RPMI8226 (cell line): ENCODE data around the gene NAT9.

Experiments used
- DNase-seq: peaks from one replicate; pipeline ENCODE4 v3.0.0-alpha.2; 2015

The NAT9 gene

DNA sequence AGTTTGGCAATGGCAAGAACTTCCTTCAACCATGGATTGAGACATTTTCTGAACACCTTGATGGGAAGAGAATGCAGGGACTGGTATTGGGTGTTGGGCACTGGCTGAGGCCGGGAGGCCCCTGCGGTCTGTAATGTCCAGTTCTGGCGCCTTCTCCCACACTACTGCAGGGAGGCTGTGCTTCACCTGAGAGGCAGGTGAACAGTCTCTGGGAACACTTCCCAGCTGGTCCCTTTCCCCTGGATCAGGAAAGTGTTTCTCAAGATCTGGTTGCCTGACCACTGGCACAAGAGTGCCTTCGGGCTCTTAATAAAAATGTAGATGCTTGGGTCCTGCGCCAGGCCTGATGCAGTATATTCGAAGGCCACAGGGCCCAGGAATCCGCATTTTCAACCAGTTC lies 28.5 kb upstream of the NAT9 start:
- DNase-seq, result no peak

DNA sequence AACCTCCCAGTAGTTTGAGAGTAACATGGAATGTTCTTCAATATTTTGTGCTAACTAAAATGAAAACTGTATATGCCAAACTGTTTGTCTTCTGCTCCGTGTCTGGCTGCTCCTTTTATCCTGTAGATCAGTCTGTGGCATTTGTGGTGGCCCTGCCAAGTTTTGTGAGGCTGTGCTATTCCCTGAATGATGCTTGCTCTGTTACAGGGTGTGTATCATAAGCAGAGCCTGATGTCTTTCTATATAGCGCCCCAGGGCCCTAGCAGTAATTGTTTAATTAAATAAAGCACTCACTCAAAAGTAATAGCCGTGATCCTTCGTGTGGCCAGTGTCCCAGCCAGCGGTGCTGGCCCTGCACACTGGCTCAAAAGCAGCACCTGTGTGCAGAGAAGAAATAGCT lies 27.8 kb upstream of the NAT9 start:
- no peak for DNase-seq

DNA sequence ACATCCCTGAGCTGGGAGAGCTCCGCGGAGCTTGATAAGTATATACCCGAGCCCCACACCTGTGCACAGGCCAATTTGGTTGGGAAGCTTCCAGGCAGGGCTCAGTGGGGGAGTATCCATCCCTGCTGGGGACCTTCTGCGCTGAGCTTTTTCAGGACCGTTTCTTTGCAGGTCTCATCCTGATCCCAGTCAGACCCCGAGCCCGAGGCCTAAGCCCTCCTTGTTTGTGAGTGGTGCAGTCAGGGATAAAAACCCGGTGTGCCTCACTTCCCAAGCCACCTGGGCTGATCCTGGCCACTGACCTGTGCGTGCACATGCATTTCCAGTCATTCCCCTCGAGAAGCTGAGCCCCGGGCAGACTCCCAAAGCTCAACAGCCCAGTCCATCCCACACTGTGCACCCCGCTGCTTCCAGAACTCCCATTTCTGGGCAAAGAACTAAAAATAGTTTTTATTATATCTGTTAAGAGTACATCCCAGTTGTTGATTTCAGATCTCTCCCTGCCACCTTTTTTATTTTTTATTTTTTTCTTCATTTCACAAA lies 27.3 kb upstream of the NAT9 start:
- no peak for DNase-seq

DNA sequence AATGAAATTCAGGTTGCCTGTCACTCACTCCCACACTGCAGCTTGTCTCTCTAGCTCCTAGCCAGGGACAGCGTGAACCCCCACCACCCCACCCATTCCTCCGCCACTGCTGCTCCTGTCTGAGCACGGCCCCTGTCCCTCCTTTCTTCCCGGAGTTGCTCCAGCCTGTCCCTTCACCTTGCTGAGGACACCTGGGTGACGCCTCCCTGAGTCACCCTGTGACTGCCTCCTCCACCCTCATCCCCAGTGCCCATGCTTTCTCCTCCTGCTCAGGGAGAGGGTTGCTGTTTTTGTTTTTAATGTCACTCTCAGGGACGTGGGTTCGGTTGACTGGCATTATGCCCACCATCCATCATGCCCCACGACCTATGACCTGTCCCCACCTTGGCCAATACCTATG lies 25.8 kb upstream of the NAT9 start:
- DNase-seq, result no peak

DNA sequence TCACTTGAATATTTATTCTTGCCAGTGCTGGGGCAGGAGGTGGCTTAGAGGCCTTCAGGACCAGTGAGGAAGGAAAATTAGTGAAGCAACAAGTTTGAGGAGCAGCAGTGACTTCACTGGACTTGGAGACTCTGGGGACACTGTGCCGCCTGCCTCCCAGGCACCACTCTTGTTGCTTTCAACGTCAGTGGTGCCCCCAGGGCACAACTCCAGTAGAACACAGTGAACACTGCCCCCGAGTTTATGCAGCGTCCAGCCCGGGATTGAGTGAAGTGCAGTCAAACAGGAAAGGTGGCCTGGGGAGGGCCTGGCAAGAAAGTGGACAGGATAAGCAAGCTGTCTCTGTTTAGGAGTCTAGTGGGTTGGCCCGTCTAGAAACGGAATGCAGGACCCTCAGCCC lies 24.4 kb upstream of the NAT9 start:
- DNase-seq, result no peak

DNA sequence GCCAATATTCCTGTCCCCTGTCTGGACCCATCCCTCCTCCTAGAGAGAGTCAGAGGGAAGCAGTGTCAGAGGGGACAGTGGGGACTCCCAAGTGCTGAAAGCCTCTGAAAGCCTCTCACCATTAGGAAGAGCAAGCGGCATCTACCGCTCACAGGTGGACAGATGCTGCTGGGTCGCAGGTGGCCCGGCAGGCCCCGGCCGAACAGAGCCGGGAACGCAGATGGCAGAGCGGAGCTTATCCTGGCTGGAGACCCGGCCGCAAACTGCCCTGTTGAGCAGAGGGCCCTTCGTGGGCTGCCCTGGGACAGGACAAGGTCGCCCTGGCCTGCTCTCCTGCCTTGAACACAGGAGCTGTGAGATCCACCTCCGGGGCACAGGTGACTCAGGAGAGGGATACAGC lies 23.0 kb upstream of the NAT9 start:
- no peak for DNase-seq

DNA sequence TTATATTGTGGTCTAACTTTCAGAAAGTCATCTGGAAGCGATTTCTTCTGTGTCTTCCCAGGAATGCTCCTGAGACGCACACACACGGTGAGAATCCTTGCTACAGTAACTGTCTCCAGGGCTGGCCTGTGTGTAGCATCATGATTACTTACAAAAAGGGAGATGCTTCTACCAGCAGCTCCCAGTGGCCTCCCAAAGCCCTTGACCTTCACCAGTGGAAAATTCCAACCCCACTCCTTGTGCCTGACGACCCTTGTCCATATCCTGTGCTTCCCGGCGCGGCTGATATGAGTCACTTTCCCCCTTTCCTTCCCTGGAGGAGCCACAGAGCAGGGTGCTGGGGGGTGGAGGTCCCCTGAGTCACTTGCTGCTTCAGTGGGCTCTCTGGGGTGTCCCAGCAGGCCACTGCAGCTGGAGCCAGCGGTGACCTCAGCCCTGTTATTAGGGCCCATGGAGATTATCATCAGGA lies 22.1 kb upstream of the NAT9 start:
- no peak for DNase-seq

DNA sequence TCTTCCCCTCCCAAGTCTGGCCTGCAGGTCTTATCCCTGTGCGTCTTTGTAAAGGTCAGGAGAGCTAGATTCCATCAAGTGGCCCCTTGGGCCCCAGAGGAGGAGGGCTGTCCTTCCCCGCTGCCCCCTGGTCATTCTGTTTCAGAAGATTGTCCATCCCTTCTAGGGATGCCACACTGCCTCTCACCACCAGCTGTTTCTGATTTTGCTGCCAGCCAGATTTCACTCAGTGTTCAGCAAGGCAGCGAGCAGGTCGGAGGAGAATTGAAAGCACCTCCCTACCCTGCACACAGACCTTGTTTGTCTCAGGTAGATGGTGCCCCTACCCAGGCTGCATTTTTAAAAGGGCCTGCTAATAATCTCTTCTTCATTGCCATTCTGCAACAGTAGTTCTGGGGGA lies 21.7 kb upstream of the NAT9 start:
- DNase-seq, result no peak

DNA sequence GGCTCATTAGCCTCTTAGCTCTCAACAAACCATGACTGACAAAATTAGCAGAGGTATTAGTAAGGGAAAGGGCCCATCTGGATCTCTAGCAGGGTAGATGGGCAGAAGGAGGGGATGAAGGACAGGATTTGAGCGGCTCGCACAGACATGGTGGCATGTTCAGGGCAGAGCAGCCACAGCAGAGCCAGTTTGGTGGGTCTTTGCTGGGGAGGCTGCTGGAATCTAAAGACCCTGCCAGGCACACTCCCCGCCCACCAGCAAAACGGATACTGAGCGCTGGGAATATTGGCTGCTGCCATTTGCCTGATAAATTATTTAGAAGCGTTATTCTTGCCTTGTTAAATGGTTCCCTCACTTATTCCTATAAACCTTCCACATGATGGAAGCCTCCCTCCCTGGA lies 20.7 kb upstream of the NAT9 start:
- no peak for DNase-seq

DNA sequence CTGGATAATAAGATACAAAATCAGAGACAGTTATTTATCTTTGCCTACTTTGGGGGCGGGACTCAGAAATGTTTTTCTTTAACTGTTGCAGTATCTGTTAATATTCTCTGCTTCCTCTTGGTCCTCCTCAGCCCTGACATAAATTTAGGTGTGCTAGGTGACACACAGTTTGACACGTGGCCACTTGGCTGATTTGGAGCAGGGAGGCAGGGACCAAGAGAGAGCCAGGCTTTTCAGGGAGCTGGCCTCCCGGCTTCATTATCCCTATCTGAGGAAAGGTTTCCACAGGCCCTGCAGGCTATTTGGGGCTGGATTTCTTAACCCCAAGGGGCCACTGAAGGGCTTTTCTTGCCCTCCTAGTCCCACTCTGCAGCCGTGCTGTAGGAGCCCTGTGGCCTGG lies 20.1 kb upstream of the NAT9 start:
- no peak for DNase-seq

DNA sequence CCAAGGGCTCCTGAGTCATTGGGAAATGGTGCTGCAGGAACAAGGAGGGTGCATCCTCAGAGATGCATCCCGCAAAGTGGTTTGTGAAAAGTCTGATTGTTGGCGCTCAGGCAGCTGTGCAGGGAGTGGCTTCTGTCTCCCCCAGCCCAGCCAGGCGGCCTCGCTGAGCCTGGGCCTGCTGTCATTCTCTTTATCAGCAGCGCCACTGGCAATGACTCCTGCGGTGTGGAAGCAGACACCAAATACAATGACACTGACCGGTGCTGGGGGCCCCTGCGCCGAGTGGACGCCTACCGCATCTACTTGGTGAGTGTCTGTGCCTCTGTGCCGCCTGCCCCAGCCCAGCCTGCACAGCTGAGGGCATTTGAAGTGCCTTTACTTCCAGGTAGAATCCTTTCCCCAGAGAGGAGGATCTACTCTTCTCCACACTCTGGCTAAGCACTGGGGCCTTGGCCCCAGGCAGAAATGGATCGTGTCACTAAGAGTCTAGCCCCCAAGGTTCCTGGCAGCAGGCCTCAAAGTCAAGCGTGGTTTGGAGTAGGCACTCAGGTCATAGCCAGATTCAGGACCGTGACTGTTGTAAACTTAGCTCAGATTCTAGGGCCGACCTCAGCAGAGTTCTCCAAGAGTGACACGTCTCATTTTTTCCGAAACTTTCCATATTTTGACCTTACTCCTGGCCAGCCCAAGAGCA lies 19.3 kb upstream of the NAT9 start:
- DNase-seq, result no peak

DNA sequence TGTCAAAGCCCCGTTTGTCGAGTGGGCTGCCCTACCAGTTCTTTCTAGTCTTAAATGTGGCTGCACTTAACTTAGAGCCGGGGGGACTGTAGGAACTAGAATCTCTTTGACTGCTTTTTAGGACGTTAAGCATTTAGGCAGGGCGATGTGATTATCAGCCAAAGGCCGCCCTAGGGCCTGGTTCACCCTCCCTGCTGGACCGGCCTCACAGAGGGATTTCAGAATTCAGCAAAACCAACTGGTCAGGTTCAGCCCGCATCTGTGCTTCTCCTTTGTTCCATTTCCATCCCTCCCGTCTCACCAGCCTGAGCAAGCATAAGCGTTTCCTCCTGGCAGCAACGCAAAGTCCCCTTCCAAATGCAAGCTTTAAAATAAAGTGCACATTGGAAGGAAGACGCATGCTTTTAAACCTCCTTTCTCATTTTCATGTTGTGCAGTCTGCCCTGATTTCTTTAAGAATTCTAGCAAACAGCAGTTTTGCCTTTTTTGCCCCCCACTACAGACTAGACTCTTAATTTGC lies 16.5 kb upstream of the NAT9 start:
- no peak for DNase-seq

DNA sequence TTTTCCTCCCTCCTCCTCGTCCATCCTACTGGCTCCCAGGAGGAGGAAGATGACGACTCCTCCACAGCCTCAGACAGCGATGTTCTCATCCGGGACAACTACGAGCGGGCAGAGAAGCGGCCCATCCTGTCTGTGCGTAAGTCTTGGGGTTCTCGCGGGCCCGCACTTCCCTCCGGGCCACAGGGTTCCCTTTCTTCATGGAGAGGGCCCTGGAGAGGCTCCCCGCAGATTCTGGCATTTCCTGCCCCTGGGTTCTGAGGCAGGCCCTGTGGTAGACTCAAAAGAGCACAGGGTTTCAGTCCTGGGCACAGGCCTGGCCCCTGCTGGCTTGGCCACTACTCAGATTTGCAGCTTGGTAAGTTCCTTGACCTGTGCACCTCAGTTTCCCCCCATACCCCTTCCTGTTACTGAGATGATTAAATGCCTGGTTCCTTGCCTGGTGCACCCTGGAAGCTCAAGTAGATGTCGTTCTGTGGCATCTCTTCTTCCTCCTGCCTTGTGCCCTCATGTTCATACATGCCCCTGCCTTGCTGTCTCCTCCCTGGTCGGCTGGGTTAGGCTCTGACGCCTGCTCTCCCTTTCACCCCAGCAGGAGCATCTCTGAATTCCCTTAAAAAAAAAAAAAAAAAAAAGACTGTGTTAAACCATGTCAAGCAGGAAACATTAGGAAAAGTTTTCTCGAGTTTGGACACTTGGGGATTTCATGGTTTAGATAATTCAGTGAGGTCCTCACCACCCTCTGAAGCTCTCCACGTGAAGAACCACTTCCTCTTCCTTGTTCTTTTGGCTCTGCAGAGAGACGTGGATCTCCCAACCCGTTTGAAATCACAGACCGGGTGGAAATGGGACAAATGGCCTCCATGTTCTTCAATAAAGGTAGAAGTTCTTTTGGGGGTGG lies 14.3 kb upstream of the NAT9 start:
- DNase-seq, result no peak

DNA sequence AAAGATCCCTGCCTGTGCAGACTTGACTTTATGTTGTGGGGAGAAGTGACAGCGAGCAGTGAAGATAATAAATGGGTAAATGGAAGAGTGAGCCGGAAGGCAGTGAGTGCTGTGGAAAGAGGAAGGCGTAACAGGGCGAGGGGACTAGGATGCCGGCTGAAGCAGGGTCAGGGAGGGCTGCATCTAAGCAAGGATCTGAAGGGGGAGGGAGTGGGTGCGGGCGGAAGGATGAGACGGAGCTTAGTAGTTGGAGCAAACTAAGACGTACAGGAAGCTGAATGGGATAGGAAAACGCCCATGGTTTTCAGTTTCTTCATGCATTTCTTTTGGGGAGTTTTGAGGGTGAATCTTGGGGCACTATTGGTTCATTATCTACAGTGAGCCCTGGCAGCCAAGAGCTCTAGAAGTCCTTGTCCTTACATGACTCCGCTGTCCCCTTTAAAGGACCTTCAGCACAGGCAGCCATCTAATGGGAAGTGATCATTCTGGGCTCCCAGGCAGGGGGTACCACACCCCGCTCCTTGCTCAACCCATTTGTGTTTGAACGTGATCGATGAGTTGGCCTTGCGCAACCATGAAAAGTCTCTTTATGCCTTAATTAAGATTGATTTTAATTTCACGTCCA lies 10.4 kb upstream of the NAT9 start:
- DNase-seq, result no peak

DNA sequence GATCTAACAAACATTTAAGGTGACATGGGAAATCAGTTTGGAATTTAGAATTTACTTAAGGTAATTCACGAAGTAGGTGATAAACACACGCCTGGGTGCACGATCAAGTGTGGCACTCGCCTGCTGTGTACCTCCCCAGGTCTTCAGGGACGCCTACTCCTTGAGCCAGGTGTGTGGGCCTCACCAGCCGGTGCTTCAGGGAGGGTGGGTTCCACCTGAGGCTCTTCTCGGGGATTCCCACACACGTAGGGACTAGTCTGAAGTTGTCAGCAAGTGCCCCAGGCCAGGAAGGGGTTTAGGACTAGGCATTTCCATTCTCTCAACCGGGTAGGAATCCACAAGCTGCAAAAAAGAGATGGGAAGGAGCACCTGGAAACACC lies 9.8 kb upstream of the NAT9 start:
- no peak for DNase-seq

DNA sequence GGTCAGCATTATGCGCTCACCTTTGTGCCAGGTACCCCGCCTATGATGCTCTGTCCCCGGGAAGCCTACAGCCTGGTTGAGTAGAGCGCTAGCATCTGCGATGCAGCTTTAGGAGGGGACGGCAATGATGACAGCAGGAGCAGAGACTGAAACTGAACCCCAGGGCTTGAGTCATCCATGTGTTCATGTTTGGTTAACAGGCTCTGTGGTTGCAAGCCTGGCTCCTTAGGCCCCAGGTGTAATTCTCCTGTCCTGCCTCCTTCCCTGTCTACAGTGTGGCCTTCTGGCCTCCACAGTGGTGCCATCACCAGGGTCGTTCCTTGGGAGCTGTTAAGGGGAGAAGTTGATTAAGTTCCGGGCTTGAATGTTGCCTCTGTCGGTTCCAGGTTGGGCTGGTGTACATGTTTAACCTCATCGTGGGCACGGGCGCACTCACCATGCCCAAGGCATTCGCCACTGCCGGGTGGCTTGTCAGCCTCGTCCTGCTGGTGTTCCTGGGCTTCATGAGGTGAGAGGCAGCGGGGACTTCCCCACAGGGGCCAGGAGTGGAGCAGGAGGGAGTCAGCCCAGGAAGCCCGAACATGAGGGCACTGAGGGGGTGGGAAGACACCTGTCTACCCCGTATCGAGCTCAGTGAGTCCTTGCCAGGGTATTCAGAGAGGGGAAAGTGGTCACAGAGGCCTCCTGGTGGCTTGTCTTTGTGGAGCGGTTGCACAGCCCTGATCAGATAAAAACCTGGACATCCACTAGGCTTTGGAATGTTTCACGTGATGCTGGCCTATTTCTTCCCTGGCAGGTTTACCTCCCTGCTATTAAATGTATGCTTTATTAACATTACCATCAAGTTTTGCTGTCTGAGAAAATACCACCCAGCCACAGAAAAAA lies 9.2 kb upstream of the NAT9 start:
- DNase-seq, result no peak

DNA sequence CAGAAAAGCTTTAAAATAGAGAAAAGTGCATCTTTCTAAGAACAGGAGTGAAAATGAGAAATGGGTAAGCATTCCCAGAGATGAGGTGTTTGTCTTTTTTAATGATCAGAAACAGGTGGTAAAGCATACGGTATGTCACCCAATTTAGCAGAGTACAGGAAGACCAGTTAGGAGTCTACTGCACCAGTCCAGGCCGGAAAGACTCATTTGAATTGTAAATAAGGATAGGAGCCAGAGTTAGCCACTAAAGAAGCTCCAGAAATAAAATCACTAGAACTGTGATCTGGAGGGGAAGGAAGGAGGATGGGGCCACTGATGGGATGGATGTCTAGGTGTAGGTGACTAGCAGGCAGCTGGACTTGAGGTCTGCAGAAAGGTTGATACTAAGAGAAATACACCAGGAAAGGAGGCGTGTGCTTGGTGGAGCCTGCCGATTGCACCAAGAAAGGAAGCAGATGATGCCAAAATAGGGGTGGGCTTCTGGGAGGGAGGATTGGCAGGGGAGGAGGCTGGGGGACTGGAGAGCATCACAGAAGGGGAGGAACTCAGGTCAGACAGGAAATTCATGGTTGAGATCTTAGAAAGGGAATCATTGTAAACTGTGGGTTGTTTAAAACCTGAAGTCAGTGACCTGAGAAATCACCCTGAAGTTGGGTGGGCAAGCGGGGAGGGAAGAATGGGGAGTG lies 8.1 kb upstream of the NAT9 start:
- no peak for DNase-seq

DNA sequence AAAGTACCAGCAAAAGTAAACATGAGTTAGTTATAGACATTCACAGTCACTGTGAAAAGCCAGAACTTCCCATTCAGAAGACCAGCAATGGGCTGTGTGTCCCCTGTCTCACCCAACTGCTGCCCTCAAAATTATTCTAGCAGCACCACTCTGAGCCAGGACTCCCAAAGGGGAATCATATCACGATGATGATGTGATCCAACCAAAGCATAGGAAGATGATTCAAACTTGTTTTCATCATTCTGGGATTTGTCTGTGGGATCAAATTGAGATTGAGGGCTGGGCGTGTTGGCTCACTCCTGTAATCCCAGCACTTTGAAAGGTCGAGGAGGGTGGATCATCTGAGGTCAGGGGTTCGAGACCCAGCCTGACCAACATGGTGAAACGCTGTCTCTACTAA lies 6.4 kb upstream of the NAT9 start:
- DNase-seq, result no peak

DNA sequence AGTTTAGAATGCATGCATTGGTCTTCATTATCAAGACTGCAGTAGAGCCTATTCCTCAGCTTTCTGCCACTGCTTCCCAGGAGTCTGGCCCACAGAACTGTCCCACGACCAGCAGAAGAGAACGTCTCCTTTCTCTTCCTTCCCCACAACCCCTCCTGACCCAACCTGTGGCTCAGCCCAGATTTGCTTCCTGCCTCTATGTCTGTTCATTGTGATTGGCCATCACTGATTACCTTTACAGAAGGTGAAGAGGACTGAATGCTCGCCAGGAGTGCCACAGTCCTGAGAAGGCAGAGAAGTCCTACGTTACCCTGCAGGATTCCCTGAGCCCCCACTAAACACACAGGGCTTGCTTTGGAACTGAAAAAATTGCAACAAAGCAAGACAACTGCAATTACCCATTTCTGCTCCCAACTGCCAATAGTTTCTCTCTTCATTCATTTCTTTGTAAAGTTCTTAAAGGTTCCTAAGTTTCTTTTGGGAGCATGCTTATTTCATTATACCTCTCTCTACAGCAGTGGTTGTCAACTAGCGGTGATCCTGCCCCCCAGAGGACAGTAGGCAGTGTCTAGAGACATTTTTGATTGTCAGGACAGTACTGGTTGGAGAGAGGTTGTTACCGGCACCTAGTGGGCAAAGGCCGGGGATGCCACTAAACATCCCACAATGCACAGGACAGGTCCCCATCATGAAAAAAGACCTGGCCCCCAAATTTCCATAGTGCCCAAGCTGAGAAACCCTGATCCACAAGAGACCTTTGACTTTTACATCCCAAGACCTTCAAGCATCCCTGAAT lies 4.5 kb upstream of the NAT9 start:
- DNase-seq, result peak; percentile 55

DNA sequence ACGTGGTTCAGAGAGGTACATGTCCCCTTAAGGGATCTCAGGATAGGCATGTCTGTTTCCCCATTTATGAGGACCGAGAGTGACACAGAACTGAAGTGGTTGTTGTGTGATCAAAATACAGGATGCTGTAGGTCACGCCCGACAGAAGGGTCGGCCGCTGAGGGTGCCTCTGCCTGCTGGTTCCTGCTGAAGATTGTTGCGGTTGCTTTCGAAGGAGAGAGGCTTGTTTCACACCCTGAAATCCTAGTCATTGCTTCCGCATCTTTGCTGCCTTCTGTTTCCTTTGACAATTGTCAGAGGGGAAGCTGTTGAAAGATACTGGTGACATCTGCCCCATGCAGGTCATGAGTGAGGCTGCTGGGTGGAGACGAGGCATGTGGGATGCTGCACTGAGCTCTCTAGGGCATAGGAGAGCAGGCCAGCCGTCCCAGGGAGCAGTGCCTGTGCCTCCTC lies 3.8 kb upstream of the NAT9 start:
- DNase-seq, result no peak

DNA sequence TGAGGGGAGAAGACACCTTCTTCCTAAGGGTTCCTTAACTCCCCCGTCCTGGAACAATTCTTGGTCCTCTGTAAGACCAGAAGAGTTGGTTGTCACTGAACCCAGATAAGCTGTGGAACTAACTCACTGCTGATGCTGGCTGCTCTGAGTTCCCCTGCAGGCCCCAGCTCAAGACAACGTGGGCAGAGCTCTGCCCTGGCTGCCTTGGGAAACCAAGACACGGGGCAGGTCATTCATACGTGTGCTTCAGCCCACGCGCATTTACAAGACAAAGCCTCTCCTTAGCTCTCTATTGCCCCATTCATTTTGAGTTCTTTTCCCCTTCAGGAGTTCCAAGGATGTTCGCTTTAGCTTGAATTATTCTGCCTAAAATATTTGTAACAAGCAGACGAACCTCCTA lies 3.4 kb upstream of the NAT9 start:
- DNase-seq, result no peak
